T-helper 2 cell treated with Interferon-gamma antibody and Interleukin-4, amounts not matched to agents 5 μg/mL and 100 μg/mL, for 36 hours (primary cell): ENCODE results near the gene SRPK2.
A peak's percentile ranks its signal among the peaks of the same experiment; 100 is the strongest.
"Not testable (repeated sequence)": the region's sequence is repeated elsewhere in the genome, so short reads cannot be mapped to it uniquely, and the experiment has no call there.

Experiments used
- DNase-seq: peaks from one replicate; pipeline ENCODE4 v3.0.0; 2021; ENCODE audit warnings: low spot score
- H3K27ac Mint-ChIP-seq: one replicate; pipeline ENCODE4 v1.8.0; 2021; ENCODE audit warnings: mild to moderate bottlenecking, mixed read lengths
- H3K27me3 Mint-ChIP-seq: one replicate; pipeline ENCODE4 v1.8.0; 2021; ENCODE audit warnings: low read depth, mixed read lengths
- H3K36me3 Mint-ChIP-seq: one replicate; pipeline ENCODE4 v1.8.0; 2021; ENCODE audit warnings: low read depth, mixed read lengths
- H3K4me1 Mint-ChIP-seq: one replicate; pipeline ENCODE4 v1.8.0; 2021; ENCODE audit warnings: low read depth, mixed read lengths
- H3K4me3 Mint-ChIP-seq: one replicate; pipeline ENCODE4 v1.8.0; 2022; ENCODE audit warnings: mild to moderate bottlenecking, moderate library complexity, mixed read lengths
- H3K9me3 Mint-ChIP-seq: one replicate; pipeline ENCODE4 v1.8.0; 2021; ENCODE audit warnings: mixed read lengths

The SRPK2 gene

GRCh38 chr7:105388356-105389087 lies at the start of gene SRPK2:
TSS of gene SRPK2 (minus strand) at chr7:105388921.
- Mint-ChIP-seq H3K4me3 (peak within 1 kb of the TSS; percentile 98), H3K27ac (peak within 1 kb of the TSS; percentile 95), H3K9me3 (no peaks in the 10 kb centered on the region), H3K27me3 (peaks cover 2% of the 10 kb centered on the region), H3K36me3 (peaks cover 7% of the 10 kb centered on the region), H3K4me1 (peaks cover 21% of the 10 kb centered on the region)
- DNase-seq, result peak; percentile 81

- DNase-seq, result no peak
- peaks cover 2% of the 10 kb centered on the region for H3K4me1 Mint-ChIP-seq
- H3K4me3 Mint-ChIP-seq, result no peak overlapping the region
- no peaks in the 10 kb centered on the region for H3K36me3 Mint-ChIP-seq
- no peaks in the 10 kb centered on the region for H3K27me3 Mint-ChIP-seq
- no peaks in the 10 kb centered on the region for H3K9me3 Mint-ChIP-seq
- H3K27ac Mint-ChIP-seq, result no peak overlapping the region
Measured at GRCh38 chr7:105438254-105438653, 49.5 kb upstream of the SRPK2 start.

- not testable (repeated sequence) for H3K4me1 Mint-ChIP-seq, H3K27me3 Mint-ChIP-seq, H3K36me3 Mint-ChIP-seq, H3K27ac Mint-ChIP-seq, H3K4me3 Mint-ChIP-seq, DNase-seq, H3K9me3 Mint-ChIP-seq
Measured at GRCh38 chr7:105437356-105437755, 48.6 kb upstream of the SRPK2 start.

- Mint-ChIP-seq H3K9me3 (no peaks in the 10 kb centered on the region), H3K36me3 (no peaks in the 10 kb centered on the region), H3K27me3 (no peaks in the 10 kb centered on the region), H3K27ac (no peak overlapping the region), H3K4me1 (peaks cover 2% of the 10 kb centered on the region), H3K4me3 (no peak overlapping the region)
- peak; percentile 14 for DNase-seq
Measured at GRCh38 chr7:105429746-105430612, 41.3 kb upstream of the SRPK2 start.

- Mint-ChIP-seq H3K36me3 (no peaks in the 10 kb centered on the region), H3K27me3 (no peaks in the 10 kb centered on the region), H3K4me3 (no peak overlapping the region), H3K4me1 (peaks cover 2% of the 10 kb centered on the region), H3K27ac (no peak overlapping the region), H3K9me3 (no peaks in the 10 kb centered on the region)
- peak; percentile 7 for DNase-seq
Measured at GRCh38 chr7:105426606-105427146, 38.0 kb upstream of the SRPK2 start.

- H3K27ac Mint-ChIP-seq, result no peak overlapping the region
- no peaks in the 10 kb centered on the region for H3K36me3 Mint-ChIP-seq
- no peaks in the 10 kb centered on the region for H3K9me3 Mint-ChIP-seq
- no peak overlapping the region for H3K4me3 Mint-ChIP-seq
- no peak for DNase-seq
- H3K4me1 Mint-ChIP-seq, result peaks cover 2% of the 10 kb centered on the region
- H3K27me3 Mint-ChIP-seq, result no peaks in the 10 kb centered on the region
Measured at GRCh38 chr7:105423987-105424386, 35.3 kb upstream of the SRPK2 start.

- Mint-ChIP-seq H3K27me3 (peaks cover 2% of the 10 kb centered on the region), H3K36me3 (no peaks in the 10 kb centered on the region), H3K4me1 (peaks cover 1% of the 10 kb centered on the region), H3K9me3 (no peaks in the 10 kb centered on the region), H3K4me3 (no peak overlapping the region), H3K27ac (no peak overlapping the region)
- no peak for DNase-seq
Measured at GRCh38 chr7:105413887-105414437, 25.2 kb upstream of the SRPK2 start.

- H3K4me3 Mint-ChIP-seq, DNase-seq, H3K9me3 Mint-ChIP-seq, H3K27ac Mint-ChIP-seq, H3K36me3 Mint-ChIP-seq, H3K4me1 Mint-ChIP-seq, H3K27me3 Mint-ChIP-seq: not testable (repeated sequence)
Measured at GRCh38 chr7:105410774-105411173, 22.1 kb upstream of the SRPK2 start.

- DNase-seq, H3K27ac Mint-ChIP-seq, H3K36me3 Mint-ChIP-seq, H3K9me3 Mint-ChIP-seq, H3K4me1 Mint-ChIP-seq, H3K4me3 Mint-ChIP-seq, H3K27me3 Mint-ChIP-seq: not testable (repeated sequence)
Measured at GRCh38 chr7:105409775-105410174, 21.1 kb upstream of the SRPK2 start.

- Mint-ChIP-seq H3K4me1 (peaks cover 1% of the 10 kb centered on the region), H3K27me3 (no peaks in the 10 kb centered on the region), H3K27ac (no peak overlapping the region), H3K4me3 (no peak overlapping the region), H3K36me3 (no peaks in the 10 kb centered on the region), H3K9me3 (no peaks in the 10 kb centered on the region)
- DNase-seq, result no peak
Measured at GRCh38 chr7:105408791-105409410, 20.2 kb upstream of the SRPK2 start.

- Mint-ChIP-seq H3K4me3 (no peak overlapping the region), H3K4me1 (no peaks in the 10 kb centered on the region), H3K9me3 (no peaks in the 10 kb centered on the region), H3K36me3 (no peaks in the 10 kb centered on the region), H3K27me3 (no peaks in the 10 kb centered on the region), H3K27ac (no peak overlapping the region)
- DNase-seq, result no peak
Measured at GRCh38 chr7:105403128-105403527, 14.4 kb upstream of the SRPK2 start.

- DNase-seq, result no peak
- Mint-ChIP-seq H3K4me3 (no peak overlapping the region), H3K36me3 (no peaks in the 10 kb centered on the region), H3K4me1 (no peaks in the 10 kb centered on the region), H3K27ac (no peak overlapping the region), H3K9me3 (no peaks in the 10 kb centered on the region), H3K27me3 (no peaks in the 10 kb centered on the region)
Measured at GRCh38 chr7:105402221-105403095, 13.7 kb upstream of the SRPK2 start.
